OCI-LY7 (cell line): ENCODE results near the gene ADCY9. TPM values are rescaled to one million over a fixed set of nuclear protein-coding genes. Genes with fewer than 3 reads are reported as not detected.

ENCODE experiments used
- BruUV-seq: library from RNA; stranded (reverse); fragments of 400-500 nt; replicated peaks from 2 replicates; lab custom pipeline; 2021; lab: Mats Ljungman, UMichigan
- CTCF ChIA-PET: fragments of 300-600 bp; sonication (Branson Sonifier 250); formaldehyde crosslinking; loops from one replicate; lab custom pipeline; 2022; ENCODE audit warnings: antibody characterized with exemption; ENCODE audit not compliant: unreplicated experiment; lab: Charles Lee
- POLR2A ChIA-PET: fragments of 300-600 bp; sonication (Branson Sonifier 250); formaldehyde crosslinking; loops from one replicate; lab custom pipeline; 2022; ENCODE audit warnings: antibody characterized with exemption; lab: Charles Lee
- DNase-seq: peaks from one replicate; pipeline ENCODE4 v3.0.0-alpha.2; 2015; ENCODE audit warnings: low spot score
- H2AFZ ChIP-seq: fragments of 200-600 bp; sonication (generic), shearing (Covaris generic); 2 replicates; pipeline ENCODE4 v1.6.1; 2014; ENCODE audit warnings: mild to moderate bottlenecking, antibody characterized with exemption, low read length, moderate library complexity
- H3K27ac ChIP-seq: fragments of 200-600 bp; sonication (generic); 2 replicates; pipeline ENCODE4 v1.5.1; 2014; ENCODE audit warnings: mixed run types, low read depth, mild to moderate bottlenecking, moderate library complexity, low read length, inconsistent platforms; ENCODE audit not compliant: poor library complexity, severe bottlenecking
- H3K36me3 ChIP-seq: fragments of 200-600 bp; sonication (generic); 2 replicates; pipeline ENCODE4 v1.6.1; 2014; ENCODE audit warnings: mild to moderate bottlenecking, antibody characterized with exemption, low read length, moderate library complexity, mixed read lengths; ENCODE audit not compliant: insufficient read depth
- H3K4me1 ChIP-seq: fragments of 200-600 bp; sonication (generic); 2 replicates; pipeline ENCODE4 v1.5.1; 2014; ENCODE audit warnings: mild to moderate bottlenecking, low read length; ENCODE audit not compliant: insufficient read depth, poor library complexity, severe bottlenecking
- H3K4me2 ChIP-seq: fragments of 200-600 bp; sonication (generic); 2 replicates; pipeline ENCODE4 v1.6.1; 2014; ENCODE audit warnings: mild to moderate bottlenecking, low read length
- H3K4me3 ChIP-seq: fragments of 200-600 bp; sonication (generic); 2 replicates; pipeline ENCODE4 v1.5.1; 2014; ENCODE audit warnings: mild to moderate bottlenecking, low read depth, low read length; ENCODE audit not compliant: poor library complexity, severe bottlenecking
- H3K79me2 ChIP-seq: fragments of 200-600 bp; sonication (generic); 2 replicates; pipeline ENCODE4 v1.6.1; 2016; ENCODE audit warnings: low read depth, mild to moderate bottlenecking, low read length, moderate library complexity, mixed read lengths; ENCODE audit not compliant: insufficient read depth
- H3K9me2 ChIP-seq: fragments of 200-600 bp; sonication (generic); 2 replicates; pipeline ENCODE4 v1.6.1; 2016; ENCODE audit warnings: mild to moderate bottlenecking, low read length, mixed read lengths; ENCODE audit not compliant: insufficient read depth
- H3K9me3 ChIP-seq: fragments of 200-600 bp; sonication (generic); 2 replicates; pipeline ENCODE4 v1.6.1; 2014; ENCODE audit warnings: mild to moderate bottlenecking, mixed run types, low read length, mixed read lengths
- H4K20me1 ChIP-seq: fragments of 200-600 bp; sonication (generic); 2 replicates; pipeline ENCODE4 v1.6.1; 2014; ENCODE audit warnings: mild to moderate bottlenecking, antibody characterized with exemption, low read length, moderate library complexity, mixed read lengths; ENCODE audit not compliant: insufficient read depth
- CTCF ChIP-seq: fragments of 200-600 bp; sonication (generic); conservative IDR thresholded peaks from 2 replicates; pipeline ENCODE4 v1.5.1; 2014; ENCODE audit warnings: mild to moderate bottlenecking, antibody characterized with exemption, low read length, moderate library complexity, mixed read lengths
- EZH2phosphoT487 ChIP-seq: fragments of 200-600 bp; sonication (generic); IDR thresholded peaks from 2 replicates; pipeline ENCODE4 v1.6.1; 2018; ENCODE audit warnings: low read depth, borderline replicate concordance, mild to moderate bottlenecking, mixed run types, antibody characterized with exemption, low read length, moderate library complexity, mixed read lengths
- intact Hi-C: fragments of 100-400 bp; cut with micrococcal nuclease; formaldehyde crosslinking; loops from one replicate; pipeline ENCODE4 v1.10.0; 2022; ENCODE audit not compliant: unreplicated experiment
- total RNA-seq, 2 experiments: library from RNA; depleted of rRNA in 1 of 2; stranded (reverse); fragments of >200 nt in 1 of 2; shearing (Covaris generic) in 1 of 2; gene quantifications; 2 replicates each; pipeline ENCODE4 v1.2.3, GENCODE V29; 2014 to 2022

Gene ADCY9
- total RNA-seq, 2 experiments from 2014 or later, result 0.22 to 0.34 TPM

GRCh38 chr16:3938843-3939624, 177.2 kb downstream of the ADCY9 start:
- POLR2A ChIA-PET, result no interaction called here
- DNase-seq, result peak; percentile 52
- Histone ChIP-seq H3K36me3 (no peaks in the 10 kb centered on the region), H3K4me3 (no peak overlapping the region), H3K4me1 (no peaks in the 10 kb centered on the region), H2AFZ (no peak overlapping the region), H3K27ac (no peak overlapping the region), H3K9me3 (no peaks in the 10 kb centered on the region), H3K9me2 (no peaks in the 10 kb centered on the region), H3K4me2 (no peak overlapping the region), H4K20me1 (no peaks in the 10 kb centered on the region), H3K79me2 (no peaks in the 10 kb centered on the region)
- intact Hi-C loops, result no loop called here
- BruUV-seq, result no TSS peak
- peak; percentile 86 for TF ChIP-seq CTCF
- no peak for TF ChIP-seq EZH2phosphoT487
- CTCF ChIA-PET, result no interaction called here

GRCh38 chr16:3938471-3938842, 177.8 kb downstream of the ADCY9 start:
- no peaks in the 10 kb centered on the region for H4K20me1 ChIP-seq
- no peaks in the 10 kb centered on the region for H3K79me2 ChIP-seq
- no peaks in the 10 kb centered on the region for H3K9me2 ChIP-seq
- POLR2A ChIA-PET, result no interaction called here
- CTCF ChIA-PET, result no interaction called here
- no peak for TF ChIP-seq CTCF
- DNase-seq, result no peak
- no peaks in the 10 kb centered on the region for H3K9me3 ChIP-seq
- intact Hi-C loops, result no loop called here
- H2AFZ ChIP-seq, result no peak overlapping the region
- BruUV-seq, result no TSS peak
- no peaks in the 10 kb centered on the region for H3K4me1 ChIP-seq
- H3K4me2 ChIP-seq, result no peak overlapping the region
- no peak overlapping the region for H3K27ac ChIP-seq
- no peak overlapping the region for H3K4me3 ChIP-seq
- no peaks in the 10 kb centered on the region for H3K36me3 ChIP-seq

GRCh38 chr16:3937066-3937875, 179.0 kb downstream of the ADCY9 start:
- BruUV-seq, result no TSS peak
- ChIA-PET CTCF (no interaction called here), POLR2A (interaction anchor here (0.6 kb wide), 3 partner anchors 33 to 301 kb away, joined by 3 read pairs; partner anchors contain the start of gene CREBBP)
- Histone ChIP-seq H3K36me3 (no peaks in the 10 kb centered on the region), H4K20me1 (no peaks in the 10 kb centered on the region), H2AFZ (no peak overlapping the region), H3K9me3 (no peaks in the 10 kb centered on the region), H3K4me2 (no peak overlapping the region), H3K79me2 (no peaks in the 10 kb centered on the region), H3K9me2 (no peaks in the 10 kb centered on the region), H3K27ac (no peak overlapping the region), H3K4me3 (no peak overlapping the region), H3K4me1 (no peaks in the 10 kb centered on the region)
- DNase-seq, result no peak
- TF ChIP-seq CTCF (no peak), EZH2phosphoT487 (no peak)
- intact Hi-C loops, result no loop called here
